IgD-negative memory B cell (primary cell): ENCODE results near the gene SH3RF3. TPM values are rescaled to one million over a fixed set of nuclear protein-coding genes. Genes with fewer than 3 reads are reported as not detected.

Experiments used
- H3K27ac Mint-ChIP-seq, 3 donors: one replicate each; pipeline ENCODE4 v1.8.0; 2020 to 2022; ENCODE audit warnings: mild to moderate bottlenecking in 3 of 3, mixed read lengths in 3 of 3, moderate library complexity in 1 of 3
- H3K27me3 Mint-ChIP-seq: one replicate; pipeline ENCODE4 v1.8.0; 2021; ENCODE audit warnings: mixed read lengths
- H3K36me3 Mint-ChIP-seq: one replicate; pipeline ENCODE4 v1.8.0; 2020; ENCODE audit warnings: mild to moderate bottlenecking, mixed read lengths
- H3K4me1 Mint-ChIP-seq, 3 donors: one replicate each; pipeline ENCODE4 v1.8.0; 2020 to 2022; ENCODE audit warnings: mixed read lengths in 3 of 3, mild to moderate bottlenecking in 1 of 3
- H3K4me3 Mint-ChIP-seq, 4 donors: one replicate each; pipeline ENCODE4 v1.8.0; 2020 to 2022; ENCODE audit warnings: mild to moderate bottlenecking in 4 of 4, mixed read lengths in 4 of 4, moderate library complexity in 3 of 4
- H3K9me3 Mint-ChIP-seq, 3 donors: one replicate each; pipeline ENCODE4 v1.8.0; 2020 to 2021; ENCODE audit warnings: mixed read lengths in 3 of 3, mild to moderate bottlenecking in 1 of 3
- polyA plus RNA-seq: library from polyadenylated mRNA; unstranded; fragments of 300-500 nt; fragmentation: Illumina TruSeq; gene quantifications from one replicate; pipeline ENCODE4 v1.2.3, GENCODE V29; 2021

The SH3RF3 gene
- polyA plus RNA-seq, 1 donor from 2014 or later = not detected

DNA sequence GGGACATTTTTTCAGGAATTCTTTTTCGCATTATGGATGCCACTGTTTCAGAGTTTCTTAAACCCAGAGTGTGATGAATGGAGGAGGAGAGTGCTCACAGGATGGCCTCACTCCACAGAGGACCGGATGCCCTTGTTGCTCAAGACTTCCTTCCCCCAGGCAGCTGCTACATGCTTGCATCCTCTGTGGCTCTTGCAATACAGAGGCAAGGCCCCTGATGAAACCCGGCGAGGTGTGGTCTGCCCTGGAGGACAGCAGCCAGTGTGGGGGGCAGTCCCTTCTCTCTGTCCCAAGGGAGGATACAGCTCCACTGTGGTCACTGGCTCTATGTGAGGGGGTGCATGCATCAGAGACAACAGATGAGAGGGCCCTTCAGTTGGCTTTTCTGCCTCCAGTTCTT lies 109.6 kb downstream of the SH3RF3 start:
- Mint-ChIP-seq H3K36me3 (no peaks in the 10 kb centered on the region), H3K27me3 (peaks cover 4% of the 10 kb centered on the region), H3K27ac (no peak overlapping the region), H3K4me3 (peak overlapping the region in 2 of 4 donors; percentile 32 to 44), H3K4me1 (peaks cover 5 to 11% (median 7%) of the 10 kb centered on the region in 3 donors), H3K9me3 (no peaks in the 10 kb centered on the region)

DNA sequence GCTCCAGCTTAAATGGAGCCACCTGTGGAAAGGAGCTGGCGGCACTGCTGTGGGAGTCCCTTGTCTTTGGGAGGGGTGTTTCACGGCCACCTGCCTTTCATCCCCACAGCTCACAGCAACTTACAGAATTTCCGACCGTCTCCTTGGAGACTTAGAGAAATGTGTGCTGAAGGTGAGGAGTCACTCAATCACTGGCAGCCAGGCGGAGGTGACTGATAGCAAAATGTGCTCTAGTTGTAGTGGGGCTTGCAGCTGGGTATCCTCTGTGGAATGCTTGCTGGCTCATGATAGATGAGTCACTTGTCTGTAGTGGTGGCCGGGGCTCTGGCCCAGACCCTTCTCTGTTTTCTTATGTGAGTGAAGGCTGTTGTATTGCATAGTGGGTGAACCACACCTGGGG lies 110.7 kb downstream of the SH3RF3 start:
- H3K4me1 Mint-ChIP-seq = peaks cover 5 to 11% (median 7%) of the 10 kb centered on the region in 3 donors
- H3K27me3 Mint-ChIP-seq = peaks cover 2% of the 10 kb centered on the region
- H3K36me3 Mint-ChIP-seq = no peaks in the 10 kb centered on the region
- H3K9me3 Mint-ChIP-seq = no peaks in the 10 kb centered on the region
- H3K4me3 Mint-ChIP-seq = no peak overlapping the region
- peak overlapping the region in 1 of 3 donors; percentile 58 for H3K27ac Mint-ChIP-seq

DNA sequence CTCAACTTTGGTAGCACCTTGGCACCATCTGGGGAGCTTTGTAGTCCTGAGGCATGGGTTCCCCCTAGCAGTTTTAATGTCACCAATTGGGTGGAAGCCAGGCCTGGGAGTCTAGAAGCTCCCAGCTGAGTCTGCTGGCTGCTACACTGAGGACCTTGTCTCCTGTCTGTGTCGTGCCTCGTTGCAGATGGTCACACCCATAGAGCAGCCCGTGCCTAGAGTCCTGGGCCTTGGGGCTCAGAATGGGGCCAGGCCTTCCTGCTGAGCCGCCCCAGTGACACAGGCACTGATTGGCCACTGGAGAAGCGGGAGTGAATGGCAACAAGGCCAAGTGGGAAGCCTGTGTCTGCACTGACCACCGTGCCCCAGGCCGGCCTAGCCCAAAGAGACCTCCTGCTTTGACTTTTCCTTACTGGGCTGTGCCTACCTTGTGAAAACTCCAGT lies 113.2 kb downstream of the SH3RF3 start:
- Mint-ChIP-seq H3K4me3 (no peak overlapping the region), H3K4me1 (peaks cover 5 to 12% (median 6%) of the 10 kb centered on the region in 3 donors), H3K27ac (no peak overlapping the region), H3K27me3 (peaks cover 2% of the 10 kb centered on the region), H3K36me3 (no peaks in the 10 kb centered on the region), H3K9me3 (no peaks in the 10 kb centered on the region)

DNA sequence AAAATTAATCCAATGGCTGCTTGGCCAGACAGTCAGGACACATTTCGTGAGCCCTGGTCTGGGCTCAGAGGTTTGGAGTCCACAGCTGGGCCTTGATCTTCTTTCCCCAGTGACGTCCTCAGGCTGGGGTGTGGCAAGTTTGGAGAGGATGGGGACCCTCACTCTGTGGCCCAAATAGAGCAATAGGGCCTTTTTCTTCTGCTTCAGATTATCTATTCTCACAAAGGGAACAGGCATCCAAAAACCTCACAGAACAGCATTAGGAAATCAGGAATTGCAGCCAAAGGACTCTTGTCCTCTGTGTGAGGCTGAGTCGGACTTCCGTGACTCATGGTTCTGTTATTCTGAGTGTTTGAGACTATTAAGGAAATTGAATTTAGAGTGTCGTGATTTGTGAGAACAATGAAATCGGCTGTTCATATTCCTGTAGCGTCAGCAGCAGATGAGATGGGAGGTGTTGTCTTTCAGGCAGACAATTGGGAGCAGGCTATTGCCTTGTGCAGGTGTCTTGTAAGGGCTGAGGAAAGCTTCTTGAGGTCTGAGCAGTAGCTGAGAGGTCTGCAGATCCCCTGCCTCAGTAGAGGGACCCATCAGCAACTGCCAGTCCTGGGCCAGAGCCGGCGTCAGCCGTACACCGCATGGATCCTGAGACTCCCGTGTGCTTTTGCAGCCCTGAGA lies 113.8 kb downstream of the SH3RF3 start:
- Mint-ChIP-seq H3K4me3 (no peak overlapping the region), H3K9me3 (no peaks in the 10 kb centered on the region)

DNA sequence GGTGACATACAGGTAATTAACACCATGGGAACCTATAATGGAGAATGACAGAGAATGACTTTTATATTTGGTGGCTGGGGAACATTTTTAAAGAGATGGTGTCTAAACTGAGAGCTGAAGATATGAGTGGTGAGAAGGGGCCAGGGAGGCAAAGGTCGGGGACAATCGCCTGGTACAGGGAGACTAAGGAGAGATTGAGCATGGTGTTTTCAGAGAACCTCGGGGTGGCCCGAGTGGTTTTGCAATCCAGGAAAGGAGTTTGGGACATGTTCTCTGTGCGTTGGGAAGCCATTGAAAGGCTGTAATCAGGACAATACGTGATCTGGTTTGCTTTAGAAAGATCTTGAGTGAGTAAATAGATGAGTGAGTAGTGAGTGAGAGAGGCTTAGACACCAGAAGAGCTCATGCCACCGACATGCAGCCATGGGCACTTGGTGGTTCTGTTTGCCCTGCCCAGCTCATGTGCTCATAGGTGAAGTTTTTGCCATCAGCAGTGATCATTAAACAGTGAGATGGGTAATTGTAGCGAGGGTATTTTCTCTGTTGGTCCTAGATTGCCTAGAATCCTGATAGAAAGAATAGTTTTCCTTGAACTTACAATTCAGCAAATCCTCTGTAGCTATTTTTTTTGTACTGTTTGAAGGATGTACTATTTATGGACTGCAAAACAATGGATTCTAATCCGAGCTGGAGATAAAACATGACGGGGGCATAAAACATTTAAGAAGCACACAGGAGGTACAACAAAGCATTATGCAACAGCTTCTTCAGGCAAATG lies 114.7 kb downstream of the SH3RF3 start:
- H3K27me3 Mint-ChIP-seq = no peaks in the 10 kb centered on the region
- peaks cover 2 to 9% (median 5%) of the 10 kb centered on the region in 3 donors for H3K4me1 Mint-ChIP-seq
- H3K36me3 Mint-ChIP-seq = peaks cover 2% of the 10 kb centered on the region
- H3K4me3 Mint-ChIP-seq = no peak overlapping the region
- H3K9me3 Mint-ChIP-seq = no peaks in the 10 kb centered on the region
- no peak overlapping the region for H3K27ac Mint-ChIP-seq

More for the DNA sequence above, 113.8 kb downstream of the SH3RF3 start:
- no peaks in the 10 kb centered on the region for H3K36me3 Mint-ChIP-seq
- H3K27ac Mint-ChIP-seq = no peak overlapping the region
- H3K27me3 Mint-ChIP-seq = peaks cover 2% of the 10 kb centered on the region
- peaks cover 5 to 15% (median 6%) of the 10 kb centered on the region in 3 donors for H3K4me1 Mint-ChIP-seq

DNA sequence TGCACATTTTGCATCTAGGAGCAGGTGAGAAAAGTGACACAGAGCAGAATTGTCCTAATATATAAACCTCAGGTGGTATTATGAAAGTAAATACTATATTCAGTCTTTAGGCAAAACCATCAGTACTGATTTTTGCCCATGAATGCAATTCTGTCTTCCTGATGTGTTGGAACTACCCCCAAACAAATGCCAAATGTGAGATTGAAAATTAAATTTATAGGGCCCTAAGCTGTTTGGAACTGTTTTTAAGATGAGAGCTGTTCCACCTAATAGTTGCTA lies 115.2 kb downstream of the SH3RF3 start:
- Mint-ChIP-seq H3K4me1 (peaks cover 0 to 5% (median 3%) of the 10 kb centered on the region in 3 donors), H3K27me3 (no peaks in the 10 kb centered on the region), H3K36me3 (peaks cover 2% of the 10 kb centered on the region), H3K9me3 (no peaks in the 10 kb centered on the region), H3K4me3 (no peak overlapping the region), H3K27ac (no peak overlapping the region)

DNA sequence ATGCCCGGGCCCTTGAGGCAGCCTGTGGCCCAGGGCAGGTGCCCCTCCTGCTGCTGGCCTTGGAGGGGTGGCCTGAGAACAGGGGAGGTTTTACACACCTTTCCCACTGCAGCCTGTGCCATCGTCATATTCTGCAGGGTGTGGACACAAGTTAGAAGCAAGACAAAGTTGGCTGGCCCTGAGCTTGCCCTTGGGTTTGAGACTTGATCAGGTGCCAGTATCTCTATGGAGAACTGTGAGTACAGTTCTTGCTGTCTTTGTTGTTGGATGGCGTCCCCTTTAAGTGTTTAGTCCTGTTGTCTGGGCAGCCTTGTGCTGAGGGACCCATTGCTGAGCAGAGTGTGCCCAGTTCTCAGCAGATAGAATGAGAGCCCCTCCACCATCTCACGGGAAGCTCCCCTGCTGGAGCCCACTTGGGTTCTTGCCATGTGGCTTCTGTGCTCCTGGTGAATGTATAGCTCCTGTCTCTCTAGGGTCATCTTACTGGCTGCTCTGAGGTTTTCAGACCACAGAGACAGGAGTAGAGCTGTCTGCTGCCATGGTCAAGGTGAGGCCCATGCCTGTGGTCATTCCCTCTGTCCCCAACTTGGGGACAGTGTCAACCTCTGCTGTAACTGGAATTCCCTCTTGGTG lies 115.9 kb downstream of the SH3RF3 start:
- peaks cover 0 to 4% (median 3%) of the 10 kb centered on the region in 3 donors for H3K4me1 Mint-ChIP-seq
- no peaks in the 10 kb centered on the region for H3K9me3 Mint-ChIP-seq
- H3K4me3 Mint-ChIP-seq = no peak overlapping the region
- H3K36me3 Mint-ChIP-seq = peaks cover 2% of the 10 kb centered on the region
- H3K27ac Mint-ChIP-seq = no peak overlapping the region
- H3K27me3 Mint-ChIP-seq = no peaks in the 10 kb centered on the region

DNA sequence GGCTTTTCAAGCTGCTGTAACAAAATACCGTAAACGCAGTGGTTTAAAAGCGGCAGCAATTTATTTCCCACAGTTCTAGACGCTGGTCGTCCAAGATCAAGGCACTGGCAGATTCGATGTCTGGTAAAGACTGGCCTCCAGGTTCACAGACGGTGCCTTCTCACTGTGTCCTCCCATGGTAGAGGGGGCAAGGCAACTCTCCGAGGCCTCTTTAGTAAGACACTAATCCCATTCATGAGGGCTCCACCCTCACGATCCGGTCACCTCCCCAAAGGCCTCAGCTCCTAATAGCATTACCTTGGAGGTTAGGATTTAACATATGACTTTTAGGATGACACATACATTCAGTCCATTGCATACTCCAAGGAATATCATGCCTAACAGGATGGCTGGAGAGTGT lies 117.2 kb downstream of the SH3RF3 start:
- Mint-ChIP-seq H3K4me1 (peaks cover 0 to 4% (median 3%) of the 10 kb centered on the region in 3 donors), H3K36me3 (peaks cover 2% of the 10 kb centered on the region), H3K4me3 (no peak overlapping the region), H3K27me3 (no peaks in the 10 kb centered on the region), H3K9me3 (no peaks in the 10 kb centered on the region), H3K27ac (no peak overlapping the region)

DNA sequence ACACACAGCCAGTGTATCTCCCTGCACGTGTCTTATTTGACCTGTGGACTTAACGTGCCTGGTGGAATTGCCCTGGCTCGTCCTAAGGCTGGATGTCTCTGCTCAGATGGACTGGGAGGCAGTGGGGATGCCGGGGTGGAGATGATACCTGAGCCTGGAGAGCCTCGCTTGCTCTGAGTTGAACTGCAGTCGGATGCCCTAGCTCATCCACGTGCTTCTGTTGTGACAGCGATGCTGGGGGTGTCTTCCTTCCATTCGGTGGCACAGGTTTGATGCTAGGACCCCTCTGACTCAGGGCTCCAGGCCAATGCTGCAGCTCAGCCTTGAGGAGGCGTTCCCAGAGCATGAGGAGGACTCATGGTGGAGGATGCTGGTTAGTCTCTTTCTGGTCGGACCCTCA lies 117.6 kb downstream of the SH3RF3 start:
- Mint-ChIP-seq H3K9me3 (no peaks in the 10 kb centered on the region), H3K4me1 (peaks cover 0 to 4% (median 3%) of the 10 kb centered on the region in 3 donors), H3K27ac (no peak overlapping the region), H3K27me3 (no peaks in the 10 kb centered on the region), H3K36me3 (peaks cover 2% of the 10 kb centered on the region), H3K4me3 (no peak overlapping the region)

DNA sequence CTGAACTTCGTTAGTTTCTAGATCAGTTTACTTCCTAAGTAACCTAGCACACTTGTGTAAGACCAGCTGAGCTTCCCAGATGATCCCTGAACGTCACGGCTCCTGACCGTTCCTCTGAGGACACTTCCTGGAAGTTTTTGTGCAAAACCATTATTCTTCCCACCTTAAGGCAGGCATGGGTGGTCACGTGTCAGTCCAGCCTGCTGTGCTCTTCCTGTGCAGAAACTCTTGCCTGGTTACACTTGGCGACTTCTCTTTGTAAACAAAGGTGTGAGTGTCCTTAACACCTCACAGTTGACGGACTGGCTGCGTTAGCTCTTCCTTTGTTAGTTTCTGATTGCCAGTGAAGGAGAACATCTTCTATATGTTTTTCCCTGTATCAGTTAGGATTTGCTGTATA lies 118.3 kb downstream of the SH3RF3 start:
- no peak overlapping the region for H3K27ac Mint-ChIP-seq
- peaks cover 0 to 4% (median 3%) of the 10 kb centered on the region in 3 donors for H3K4me1 Mint-ChIP-seq
- H3K4me3 Mint-ChIP-seq = no peak overlapping the region
- H3K36me3 Mint-ChIP-seq = peaks cover 2% of the 10 kb centered on the region
- H3K9me3 Mint-ChIP-seq = no peaks in the 10 kb centered on the region
- H3K27me3 Mint-ChIP-seq = no peaks in the 10 kb centered on the region

DNA sequence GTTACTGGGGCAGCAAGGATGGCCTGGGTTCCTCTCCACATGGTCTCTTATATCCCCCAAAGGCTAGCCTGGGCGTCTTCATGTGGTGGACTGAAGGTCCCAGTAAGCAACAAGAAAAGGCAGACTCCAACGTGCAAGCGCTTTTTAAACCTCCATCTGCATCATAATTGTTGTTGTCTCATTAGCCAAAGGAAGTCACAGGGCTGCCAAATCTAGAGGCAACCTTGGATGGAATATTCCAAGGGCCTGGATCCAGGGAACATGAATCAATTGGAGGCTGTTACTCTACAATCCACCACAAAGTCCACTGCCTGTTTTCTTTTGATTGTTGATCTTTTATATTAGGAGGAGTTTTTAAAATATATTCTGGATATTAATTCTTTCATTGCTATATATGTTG lies 118.8 kb downstream of the SH3RF3 start:
- Mint-ChIP-seq H3K27me3 (no peaks in the 10 kb centered on the region), H3K36me3 (peaks cover 2% of the 10 kb centered on the region), H3K27ac (no peak overlapping the region), H3K4me3 (no peak overlapping the region), H3K4me1 (peaks cover 0 to 4% (median 3%) of the 10 kb centered on the region in 3 donors), H3K9me3 (no peaks in the 10 kb centered on the region)

DNA sequence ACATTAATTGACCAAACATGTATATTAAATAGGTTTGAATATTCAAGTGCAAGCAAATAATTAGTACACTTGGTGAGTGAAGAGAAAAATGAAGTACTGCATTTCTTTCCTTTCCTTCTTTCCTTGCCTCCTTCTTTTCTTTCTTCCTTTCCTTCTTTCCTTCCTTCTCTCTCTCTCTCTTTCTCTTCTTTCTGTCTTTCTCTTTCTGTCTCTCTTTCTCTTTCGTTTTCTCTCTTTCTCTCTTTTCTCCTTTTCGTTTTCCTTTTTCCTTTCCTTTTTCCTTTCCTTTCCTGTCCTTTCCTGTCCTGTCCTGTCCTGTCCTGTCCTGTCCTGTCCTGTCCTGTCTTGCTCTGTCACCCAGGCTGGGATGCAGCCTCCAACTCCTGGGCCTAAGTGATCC lies 119.6 kb downstream of the SH3RF3 start:
- Mint-ChIP-seq H3K9me3 (no peaks in the 10 kb centered on the region), H3K4me3 (peak overlapping the region in 1 of 4 donors; percentile 65), H3K36me3 (peaks cover 2% of the 10 kb centered on the region), H3K27ac (no peak overlapping the region), H3K4me1 (peaks cover 0 to 4% (median 3%) of the 10 kb centered on the region in 3 donors), H3K27me3 (no peaks in the 10 kb centered on the region)

DNA sequence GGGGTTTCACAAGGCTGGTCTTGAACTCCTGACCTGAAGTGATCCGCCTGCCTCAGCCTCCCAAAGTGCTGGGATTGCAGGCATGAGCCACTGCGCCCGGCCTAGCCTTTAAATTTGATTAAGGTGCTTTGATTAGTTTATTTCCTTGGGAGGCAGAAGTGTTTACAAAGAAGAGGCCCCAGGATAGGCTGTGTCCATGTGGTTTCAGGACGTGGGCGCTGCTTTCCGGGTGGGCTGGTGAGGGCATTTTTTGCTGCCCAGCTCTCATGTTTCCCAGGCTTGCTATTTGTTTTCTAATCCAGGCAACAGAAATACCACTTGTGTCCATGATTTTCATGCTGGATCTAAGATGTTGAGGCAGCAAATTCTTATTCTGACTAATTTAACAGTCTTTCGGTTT lies 124.2 kb downstream of the SH3RF3 start:
- H3K27ac Mint-ChIP-seq = no peak overlapping the region
- no peak overlapping the region for H3K4me3 Mint-ChIP-seq
- H3K4me1 Mint-ChIP-seq = peaks cover 26 to 33% (median 28%) of the 10 kb centered on the region in 3 donors
- no peaks in the 10 kb centered on the region for H3K9me3 Mint-ChIP-seq
- peaks cover under 1% of the 10 kb centered on the region for H3K36me3 Mint-ChIP-seq
- H3K27me3 Mint-ChIP-seq = no peaks in the 10 kb centered on the region

DNA sequence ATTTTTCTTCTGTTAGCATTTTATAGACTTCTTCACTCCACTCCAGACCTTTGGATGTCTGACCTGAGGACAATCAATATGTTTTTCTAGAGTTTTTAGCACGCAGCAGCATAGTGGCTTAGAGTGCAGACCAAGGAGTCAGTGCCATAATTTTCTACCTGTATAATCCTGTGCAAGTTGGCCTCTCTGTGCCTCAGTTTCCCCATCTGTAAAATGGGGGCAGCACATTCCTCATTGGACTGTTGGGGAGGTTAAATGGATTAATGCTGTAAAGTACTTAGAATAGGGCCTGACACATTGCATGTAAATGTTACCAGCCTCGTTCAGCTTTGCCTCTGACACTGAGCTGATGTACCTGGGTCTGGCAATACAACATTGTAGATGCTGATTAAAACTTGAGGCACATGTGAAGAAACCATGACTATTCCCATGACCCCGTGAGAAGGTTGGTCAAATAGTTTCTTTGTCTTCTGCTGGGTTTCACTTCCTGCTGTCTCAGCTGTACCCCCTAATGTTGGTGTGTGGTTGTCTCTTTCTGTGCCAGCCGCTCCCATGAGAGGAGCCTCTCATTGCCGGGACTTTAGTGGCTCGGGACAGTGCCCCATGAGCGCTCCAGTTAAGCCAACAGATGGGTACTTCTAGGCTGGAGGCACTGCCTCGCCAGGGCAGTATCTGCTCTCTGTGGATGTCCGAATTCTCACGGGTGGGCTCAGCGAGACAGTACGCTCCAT lies 125.3 kb downstream of the SH3RF3 start:
- Mint-ChIP-seq H3K9me3 (no peaks in the 10 kb centered on the region), H3K27me3 (no peaks in the 10 kb centered on the region), H3K36me3 (no peaks in the 10 kb centered on the region), H3K27ac (peak overlapping the region; percentile 49 to 76 (median 71)), H3K4me3 (peak overlapping the region in 3 of 4 donors; percentile 8 to 81 (median 11)), H3K4me1 (peaks cover 26 to 32% (median 28%) of the 10 kb centered on the region in 3 donors)

DNA sequence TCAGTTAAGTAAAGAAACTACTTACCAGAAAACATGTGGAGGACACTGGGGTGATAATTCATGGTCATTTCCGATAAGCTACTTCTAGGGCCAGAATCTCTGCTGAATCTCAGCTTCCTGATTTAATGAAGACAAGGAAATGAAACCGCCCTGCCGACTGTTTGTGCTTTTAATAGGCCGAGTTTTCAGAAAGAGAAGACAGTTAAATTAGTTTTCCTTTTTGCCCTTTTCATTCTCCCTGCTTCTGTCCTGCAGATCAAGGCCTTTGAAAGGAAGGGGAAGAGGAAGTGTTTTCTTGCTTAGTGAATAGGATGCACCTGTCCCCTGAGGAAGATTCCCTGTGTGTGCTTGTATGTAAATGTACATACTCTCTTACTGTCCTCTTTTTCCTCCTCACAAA lies 126.6 kb downstream of the SH3RF3 start:
- H3K27ac Mint-ChIP-seq = peak overlapping the region; percentile 52 to 79 (median 76)
- no peaks in the 10 kb centered on the region for H3K9me3 Mint-ChIP-seq
- peaks cover 28 to 32% (median 28%) of the 10 kb centered on the region in 3 donors for H3K4me1 Mint-ChIP-seq
- peak overlapping the region in 2 of 4 donors; percentile 59 to 78 for H3K4me3 Mint-ChIP-seq
- H3K36me3 Mint-ChIP-seq = no peaks in the 10 kb centered on the region
- no peaks in the 10 kb centered on the region for H3K27me3 Mint-ChIP-seq
